AG08395 (cell line): ENCODE results near the gene DACT1.

Experiments used
- DNase-seq: peaks from one replicate; pipeline ENCODE4 v3.0.0; 2012; ENCODE audit warnings: mixed read lengths, low spot score

Gene DACT1

GRCh38 chr14:58637040-58637390 is 747 bp upstream of the DACT1 start:
- DNase-seq: peak; percentile 58

GRCh38 chr14:58638231-58639197 is 752 bp downstream of the DACT1 start:
- DNase-seq: peak; percentile 26

- no peak for DNase-seq
Measured at GRCh38 chr14:58639198-58639565, 1.4 kb downstream of the DACT1 start.

- peak; percentile 77 for DNase-seq
Measured at GRCh38 chr14:58639842-58640484, 2.2 kb downstream of the DACT1 start.

- no peak for DNase-seq
Measured at GRCh38 chr14:58640959-58641358, 3.2 kb downstream of the DACT1 start.

GRCh38 chr14:58641509-58641908 is 3.7 kb downstream of the DACT1 start:
- no peak for DNase-seq

GRCh38 chr14:58643366-58643765 is 5.6 kb downstream of the DACT1 start:
- DNase-seq: no peak

- no peak for DNase-seq
Measured at GRCh38 chr14:58645641-58646040, 7.9 kb downstream of the DACT1 start.

- DNase-seq: no peak
Measured at GRCh38 chr14:58646479-58646878, 8.7 kb downstream of the DACT1 start.

GRCh38 chr14:58647777-58648176 is 10.0 kb downstream of the DACT1 start:
- DNase-seq: no peak

- no peak for DNase-seq
Measured at GRCh38 chr14:58650857-58651256, 13.1 kb downstream of the DACT1 start.

- no peak for DNase-seq
Measured at GRCh38 chr14:58656671-58657411, 19.1 kb downstream of the DACT1 start.

GRCh38 chr14:58659061-58659460 is 21.3 kb downstream of the DACT1 start:
- no peak for DNase-seq

- no peak for DNase-seq
Measured at GRCh38 chr14:58659846-58660245, 22.1 kb downstream of the DACT1 start.

GRCh38 chr14:58660407-58660806 is 22.6 kb downstream of the DACT1 start:
- DNase-seq: no peak

- DNase-seq: no peak
Measured at GRCh38 chr14:58662018-58662417, 24.3 kb downstream of the DACT1 start.

- DNase-seq: no peak
Measured at GRCh38 chr14:58662759-58663158, 25.0 kb downstream of the DACT1 start.

GRCh38 chr14:58663494-58664111 is 25.8 kb downstream of the DACT1 start:
- peak; percentile 41 for DNase-seq

GRCh38 chr14:58665773-58666500 is 28.2 kb downstream of the DACT1 start:
- no peak for DNase-seq

- DNase-seq: no peak
Measured at GRCh38 chr14:58666737-58667136, 29.0 kb downstream of the DACT1 start.

GRCh38 chr14:58667900-58668299 is 30.1 kb downstream of the DACT1 start:
- no peak for DNase-seq
